ENCODE data around the gene TEDC2. TPM values are rescaled to one million over a fixed set of nuclear protein-coding genes. Genes with fewer than 3 reads are reported as not detected.
"Not testable (repeated sequence)": the region's sequence is repeated elsewhere in the genome, so short reads cannot be mapped to it uniquely, and the experiment has no call there.

Gene TEDC2
- total RNA-seq, 1 donor from 2014 or later, result 32.2 TPM

GRCh38 chr16:2476345-2476720 is 16.4 kb downstream of the TEDC2 start:
- peak overlapping the region; percentile 56 for H3K27ac Mint-ChIP-seq
- H3K36me3 Mint-ChIP-seq (ENCODE audit: insufficient read depth), result no peaks in the 10 kb centered on the region
- H3K4me1 Mint-ChIP-seq (ENCODE audit: low read depth), result peaks cover 16% of the 10 kb centered on the region
- H3K9me3 Mint-ChIP-seq (ENCODE audit: low read depth), result no peaks in the 10 kb centered on the region
- TF ChIP-seq CTCF (IDR thresholded peaks at IDR 0.05; ENCODE audit: unreplicated experiment), result no peak
- peak overlapping the region; percentile 69 for H3K4me3 Mint-ChIP-seq (ENCODE audit: low read depth)
- H3K27me3 Mint-ChIP-seq, result peaks cover 11% of the 10 kb centered on the region
- no peak for DNase-seq (ENCODE audit: low spot score, unreplicated experiment)

- Mint-ChIP-seq H3K36me3 (ENCODE audit: insufficient read depth) (no peaks in the 10 kb centered on the region), H3K27me3 (peaks cover 11% of the 10 kb centered on the region), H3K4me3 (ENCODE audit: low read depth) (peak overlapping the region; percentile 69), H3K9me3 (ENCODE audit: low read depth) (no peaks in the 10 kb centered on the region), H3K27ac (no peak overlapping the region), H3K4me1 (ENCODE audit: low read depth) (peaks cover 16% of the 10 kb centered on the region)
- DNase-seq (ENCODE audit: low spot score, unreplicated experiment), result no peak
- no peak for TF ChIP-seq CTCF (IDR thresholded peaks at IDR 0.05; ENCODE audit: unreplicated experiment)
Observed at GRCh38 chr16:2476741-2477140, 16.8 kb downstream of the TEDC2 start.

GRCh38 chr16:2477327-2477726 is 17.4 kb downstream of the TEDC2 start:
- peaks cover 11% of the 10 kb centered on the region for H3K27me3 Mint-ChIP-seq
- TF ChIP-seq CTCF (IDR thresholded peaks at IDR 0.05; ENCODE audit: unreplicated experiment), result no peak
- no peaks in the 10 kb centered on the region for H3K36me3 Mint-ChIP-seq (ENCODE audit: insufficient read depth)
- H3K4me3 Mint-ChIP-seq (ENCODE audit: low read depth), result no peak overlapping the region
- DNase-seq (ENCODE audit: low spot score, unreplicated experiment), result no peak
- peaks cover 16% of the 10 kb centered on the region for H3K4me1 Mint-ChIP-seq (ENCODE audit: low read depth)
- no peaks in the 10 kb centered on the region for H3K9me3 Mint-ChIP-seq (ENCODE audit: low read depth)
- no peak overlapping the region for H3K27ac Mint-ChIP-seq

GRCh38 chr16:2478279-2478678 is 18.4 kb downstream of the TEDC2 start:
- Mint-ChIP-seq H3K27ac (no peak overlapping the region), H3K36me3 (ENCODE audit: insufficient read depth) (no peaks in the 10 kb centered on the region), H3K4me1 (ENCODE audit: low read depth) (peaks cover 13% of the 10 kb centered on the region), H3K9me3 (ENCODE audit: low read depth) (no peaks in the 10 kb centered on the region), H3K27me3 (peaks cover 5% of the 10 kb centered on the region), H3K4me3 (ENCODE audit: low read depth) (no peak overlapping the region)
- TF ChIP-seq CTCF (IDR thresholded peaks at IDR 0.05; ENCODE audit: unreplicated experiment), result no peak
- no peak for DNase-seq (ENCODE audit: low spot score, unreplicated experiment)

- H3K9me3 Mint-ChIP-seq (ENCODE audit: low read depth); H3K27me3 Mint-ChIP-seq; H3K27ac Mint-ChIP-seq; H3K36me3 Mint-ChIP-seq (ENCODE audit: insufficient read depth); H3K4me3 Mint-ChIP-seq (ENCODE audit: low read depth); DNase-seq (ENCODE audit: low spot score, unreplicated experiment): not testable (repeated sequence)
- H3K4me1 Mint-ChIP-seq (ENCODE audit: low read depth), result peaks cover 15% of the 10 kb centered on the region
Observed at GRCh38 chr16:2479996-2480395, 20.1 kb downstream of the TEDC2 start.

GRCh38 chr16:2480948-2481347 is 21.0 kb downstream of the TEDC2 start:
- Mint-ChIP-seq H3K27me3 (peaks cover 3% of the 10 kb centered on the region), H3K9me3 (ENCODE audit: low read depth) (no peaks in the 10 kb centered on the region), H3K27ac (no peak overlapping the region), H3K4me3 (ENCODE audit: low read depth) (no peak overlapping the region), H3K36me3 (ENCODE audit: insufficient read depth) (no peaks in the 10 kb centered on the region), H3K4me1 (ENCODE audit: low read depth) (peaks cover 17% of the 10 kb centered on the region)
- DNase-seq (ENCODE audit: low spot score, unreplicated experiment), result no peak
- no peak for TF ChIP-seq CTCF (IDR thresholded peaks at IDR 0.05; ENCODE audit: unreplicated experiment)
